ENCODE results near the gene CBX4.
A peak's percentile ranks its signal among the peaks of the same experiment; 100 is the strongest.

The CBX4 gene

DNA sequence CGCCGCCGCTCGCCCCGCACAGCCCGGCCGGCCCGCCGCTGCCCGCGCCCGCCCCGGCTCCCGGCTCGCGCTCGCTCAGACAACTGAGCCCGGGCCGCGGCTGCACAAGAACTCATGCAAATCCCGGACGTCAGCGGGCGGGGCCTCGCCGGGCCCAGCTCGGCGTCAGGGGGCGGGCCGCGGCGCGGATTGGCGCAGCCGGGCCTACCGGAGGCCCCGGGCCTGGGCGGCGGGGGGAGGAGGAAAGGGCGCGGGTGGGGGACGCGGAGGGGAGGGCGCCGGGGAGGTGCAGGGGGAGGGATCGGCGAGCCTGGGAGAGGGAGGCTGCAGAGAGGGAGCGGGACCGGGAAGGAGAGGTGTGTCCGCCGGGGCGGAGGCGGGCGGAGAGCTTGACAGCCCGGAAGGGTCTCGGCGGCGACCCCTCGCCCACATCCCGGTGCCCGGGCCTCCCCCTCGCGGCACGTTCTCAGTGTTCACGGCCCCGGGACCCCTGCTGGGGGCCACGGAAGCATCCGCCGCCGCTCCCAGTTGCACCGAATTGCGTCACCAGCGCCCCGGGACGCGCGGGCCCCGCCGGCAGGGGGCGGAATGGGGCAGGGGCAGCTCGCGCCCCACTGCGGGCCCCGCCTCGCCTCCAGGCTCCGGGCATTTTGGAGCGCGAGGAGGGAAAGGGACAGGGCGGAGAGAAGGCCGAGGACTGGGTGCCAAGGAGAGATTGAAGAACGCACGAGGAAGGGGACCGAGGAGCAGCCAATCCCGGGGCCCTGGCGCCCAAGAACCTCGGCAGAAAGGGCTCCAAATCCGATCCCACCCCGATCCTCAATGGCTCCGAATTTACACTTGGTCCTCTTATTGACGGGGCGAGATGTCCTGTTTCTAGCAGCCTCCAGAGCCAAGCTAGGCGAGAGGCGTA, at the start of gene CBX4:
Gene CBX4 (minus strand): TSS at position 85 of the 913 bp plus-strand sequence. CDS start 189 bp downstream, outside the sequence.
- DNase-seq (ENCODE audit: low read depth in 4 of 4, low spot score in 1 of 4), result peak; percentile 72 to 88 (median 80)

DNA sequence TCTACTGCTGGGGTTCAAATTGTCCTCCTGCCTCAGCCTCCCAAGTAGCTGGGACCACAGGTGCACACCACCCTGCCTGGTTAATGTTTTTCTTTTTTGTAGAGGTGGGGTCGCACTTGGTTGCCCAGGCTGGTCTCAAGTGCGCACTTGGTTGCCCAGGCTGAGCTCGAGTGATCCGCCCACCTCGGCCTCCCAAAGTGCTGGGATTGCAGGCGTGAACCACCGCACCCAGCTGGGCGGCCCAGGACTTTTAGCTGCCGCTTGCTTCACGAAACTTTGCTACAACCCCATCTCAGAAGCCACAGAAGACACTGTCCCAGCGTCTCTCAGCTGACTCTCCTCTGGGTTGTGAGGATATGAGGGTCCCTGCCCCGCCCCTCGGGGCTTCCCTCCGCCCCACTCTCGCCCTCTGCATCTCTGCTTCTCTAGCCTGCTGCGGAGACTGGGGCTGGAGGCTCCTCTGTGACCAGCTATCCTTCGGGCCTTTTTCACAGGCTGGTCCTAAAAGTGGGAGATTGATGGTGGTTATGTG, 48.8 kb upstream of the CBX4 start:
- no peak for DNase-seq (ENCODE audit: low read depth in 4 of 4, low spot score in 1 of 4)

DNA sequence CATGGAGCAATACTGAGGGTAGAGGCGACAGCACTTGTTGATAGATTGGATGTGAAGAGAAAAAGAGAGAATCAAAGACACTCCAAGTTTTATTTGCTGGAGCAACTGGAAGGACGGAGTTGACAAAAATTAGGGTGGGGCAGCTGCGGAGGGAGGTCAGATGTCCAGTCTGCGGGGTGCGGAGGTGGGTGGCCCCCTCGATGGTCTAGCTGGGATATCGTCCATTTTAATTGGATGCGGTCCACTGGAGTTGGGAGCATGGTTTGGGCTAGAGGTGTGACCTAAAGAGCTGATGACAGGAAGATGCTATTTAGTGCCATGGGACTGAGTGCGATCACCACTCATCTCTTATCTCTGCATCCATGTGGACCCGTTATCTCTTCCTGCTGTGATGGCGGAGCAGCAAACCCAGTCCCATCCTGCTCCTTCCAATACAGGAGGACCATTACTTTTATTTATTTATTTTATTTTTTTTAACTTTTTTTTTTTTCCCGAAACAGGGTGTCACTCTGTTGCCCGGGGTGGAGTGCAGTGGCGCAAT, 48.3 kb upstream of the CBX4 start:
- DNase-seq (ENCODE audit: low read depth in 4 of 4, low spot score in 1 of 4), result no peak

DNA sequence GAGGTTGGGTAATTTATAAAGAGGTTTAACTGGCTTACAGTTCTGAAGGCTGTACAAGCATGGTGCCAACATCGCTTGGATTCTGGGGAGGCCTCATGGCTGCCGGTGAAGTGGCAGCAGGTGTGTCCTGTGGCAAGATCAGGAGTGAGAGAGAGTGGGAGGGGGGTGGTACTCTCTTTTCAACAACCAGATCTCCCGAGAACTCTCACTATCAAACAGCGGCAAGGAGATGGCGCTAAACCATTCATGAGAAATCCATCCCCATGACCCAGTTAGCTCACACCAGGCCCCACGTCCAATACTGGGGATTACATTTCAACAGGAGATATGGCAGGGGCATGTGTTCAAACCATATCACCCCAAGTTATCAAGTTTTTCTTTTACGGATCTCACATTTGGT, 44.0 kb upstream of the CBX4 start:
- DNase-seq (ENCODE audit: low read depth in 4 of 4, low spot score in 1 of 4), result no peak

DNA sequence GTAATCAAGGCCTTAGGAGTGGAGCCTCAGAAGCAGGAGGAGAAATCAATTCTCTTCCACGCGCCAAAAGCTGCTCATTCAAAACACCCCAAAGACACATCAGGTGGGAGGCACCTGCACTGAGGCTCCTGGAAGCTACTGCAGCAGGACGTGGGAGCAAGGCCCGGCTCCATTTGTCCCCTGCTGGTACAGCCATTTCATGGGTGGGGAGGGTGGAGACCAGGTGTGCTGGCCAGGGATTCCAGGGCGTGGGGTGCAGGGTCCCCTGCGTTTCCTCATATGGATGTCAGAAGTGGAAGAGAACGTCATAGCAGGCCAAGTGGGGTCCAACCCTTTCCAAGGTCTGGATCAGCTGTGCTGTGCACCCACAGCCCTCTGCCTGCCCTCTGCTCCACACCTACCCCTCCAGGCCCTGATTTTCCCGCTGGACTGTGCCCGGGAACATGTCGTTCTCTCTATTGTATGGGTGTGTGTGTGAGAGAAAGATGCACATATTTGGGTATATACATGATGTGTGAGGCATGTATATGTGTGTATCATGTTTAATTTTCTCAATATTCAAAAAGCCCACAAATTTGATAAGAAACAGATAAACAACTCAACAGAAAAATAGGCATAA, 39.2 kb upstream of the CBX4 start:
- no peak for DNase-seq (ENCODE audit: low read depth in 4 of 4, low spot score in 1 of 4)

DNA sequence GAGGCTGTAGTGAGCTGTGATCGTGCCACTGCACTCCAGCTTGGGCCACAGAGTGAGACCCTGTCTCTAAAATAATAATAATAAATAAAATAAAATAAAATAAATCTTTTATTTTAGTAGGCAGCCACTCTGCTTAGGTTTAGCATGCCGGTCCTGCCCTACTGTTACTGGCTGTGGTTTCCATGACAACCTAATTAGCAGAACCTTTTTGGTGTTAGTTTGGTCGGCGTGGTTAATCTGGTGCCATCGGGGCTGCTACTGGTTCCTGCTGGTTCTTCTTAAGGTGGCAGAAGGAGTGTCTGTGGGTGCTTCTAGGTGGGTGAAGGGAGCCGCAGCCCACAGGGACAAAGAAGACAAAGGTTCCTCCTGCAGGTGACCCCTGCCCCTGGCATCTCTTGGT, 37.8 kb upstream of the CBX4 start:
- DNase-seq (ENCODE audit: low read depth in 4 of 4, low spot score in 1 of 4), result no peak

DNA sequence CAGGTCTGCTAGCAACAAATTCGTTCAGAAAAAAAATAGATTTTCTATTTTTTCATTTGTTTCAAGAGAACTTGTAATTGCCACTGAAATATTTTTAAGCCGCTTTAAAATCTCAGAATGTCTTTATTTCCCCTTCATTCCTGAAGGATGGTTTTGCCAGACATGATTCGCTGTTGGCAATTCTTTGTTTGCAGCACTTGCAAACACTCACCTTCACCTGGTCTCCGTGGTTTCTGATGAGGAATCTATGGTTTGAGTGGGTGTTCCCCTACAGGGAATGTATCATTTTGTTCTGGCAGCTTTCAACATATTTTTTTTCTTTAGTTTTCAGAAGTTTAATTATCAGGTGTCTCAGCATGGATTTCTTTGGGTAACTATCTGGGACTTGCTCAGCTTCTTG, 36.3 kb upstream of the CBX4 start:
- DNase-seq (ENCODE audit: low read depth in 4 of 4, low spot score in 1 of 4), result no peak

DNA sequence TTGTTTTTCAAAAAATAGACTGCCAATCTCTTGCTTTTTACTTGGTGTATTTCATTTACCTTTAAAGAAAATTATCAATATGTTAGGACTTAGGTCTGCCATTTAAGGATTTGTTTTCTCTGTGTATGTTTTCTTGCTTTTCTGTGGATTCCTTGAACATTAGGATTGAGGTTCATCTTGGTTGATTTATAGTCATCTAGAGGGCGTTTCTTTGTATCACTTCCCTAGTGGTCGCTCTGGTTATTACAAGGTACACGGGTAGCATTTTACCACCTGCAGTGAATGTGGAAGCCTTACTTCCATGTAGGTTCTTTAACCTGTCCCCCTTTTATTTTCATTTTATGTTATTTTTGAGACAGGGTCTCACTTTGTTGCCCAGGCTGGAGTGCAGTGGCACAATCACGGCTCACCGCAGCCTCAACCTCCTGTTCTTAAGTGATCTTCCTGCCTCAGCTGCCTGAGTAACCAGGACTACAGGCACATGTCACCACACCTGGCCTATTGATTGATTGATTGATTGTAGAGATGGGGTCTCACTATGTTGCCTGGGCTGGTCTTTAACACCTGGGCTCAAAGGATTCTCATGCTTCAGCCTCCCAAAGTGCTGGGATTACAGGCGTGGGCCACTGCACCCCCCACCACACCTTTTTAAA, 35.2 kb upstream of the CBX4 start:
- DNase-seq (ENCODE audit: low read depth in 4 of 4, low spot score in 1 of 4), result no peak

DNA sequence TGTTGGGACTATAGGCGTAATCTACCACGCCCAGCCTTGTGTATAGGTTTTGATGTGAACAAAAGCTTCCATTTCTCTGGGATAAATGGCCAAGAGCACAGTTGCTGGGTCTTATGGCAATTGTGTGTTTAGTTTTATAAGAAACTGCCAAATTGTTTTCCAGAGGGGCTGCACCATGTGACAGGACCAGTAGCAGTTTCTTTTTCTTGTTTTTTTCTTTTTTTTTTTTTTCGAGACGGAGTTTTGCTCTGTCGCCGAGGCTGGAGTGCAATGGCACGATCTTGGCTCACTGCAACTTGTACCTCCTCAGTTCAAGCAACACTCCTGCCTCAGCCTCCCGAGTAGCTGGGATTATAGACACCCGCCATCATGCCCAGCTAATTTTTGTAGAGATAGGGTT, 34.3 kb upstream of the CBX4 start:
- no peak for DNase-seq (ENCODE audit: low read depth in 4 of 4, low spot score in 1 of 4)

DNA sequence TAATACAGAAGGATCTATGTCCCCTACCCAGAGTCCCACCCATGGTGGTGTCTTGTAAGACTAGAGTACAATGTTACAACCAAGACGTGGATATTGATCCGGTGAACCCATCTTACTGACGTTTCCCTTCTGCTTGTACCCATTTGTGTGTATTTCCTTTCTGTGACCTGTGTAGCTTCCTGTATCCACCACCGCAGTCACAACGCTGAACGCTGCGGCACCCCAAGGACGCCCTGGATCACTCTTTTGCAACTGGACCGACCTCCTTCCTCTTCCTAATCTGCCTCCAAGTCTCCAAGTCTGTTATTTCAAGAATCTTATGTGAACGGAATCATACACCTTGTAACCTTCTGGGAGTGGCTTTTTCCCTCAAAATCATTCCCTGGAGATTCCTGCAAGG, 33.5 kb upstream of the CBX4 start:
- no peak for DNase-seq (ENCODE audit: low read depth in 4 of 4, low spot score in 1 of 4)

DNA sequence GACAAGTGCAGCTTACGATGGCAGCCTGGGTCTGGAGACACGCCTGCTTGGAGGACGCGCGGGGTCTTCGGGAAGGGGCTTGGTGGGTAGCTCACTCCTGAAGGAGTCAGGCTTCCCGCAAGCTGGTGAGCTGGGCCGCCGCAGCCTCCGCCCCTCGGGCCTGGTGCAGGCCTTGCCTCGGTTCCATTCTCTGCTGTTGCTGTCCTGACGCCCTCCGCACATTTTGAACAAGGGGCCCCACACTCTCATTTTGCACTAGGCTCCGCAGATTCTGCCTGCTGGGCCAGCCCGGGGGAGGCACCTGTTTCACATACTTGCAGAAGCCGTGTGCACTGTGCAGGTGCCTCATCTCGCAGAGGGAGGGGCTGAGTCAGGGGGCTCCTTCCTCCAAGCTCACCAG, 31.9 kb upstream of the CBX4 start:
- no peak for DNase-seq (ENCODE audit: low read depth in 4 of 4, low spot score in 1 of 4)

DNA sequence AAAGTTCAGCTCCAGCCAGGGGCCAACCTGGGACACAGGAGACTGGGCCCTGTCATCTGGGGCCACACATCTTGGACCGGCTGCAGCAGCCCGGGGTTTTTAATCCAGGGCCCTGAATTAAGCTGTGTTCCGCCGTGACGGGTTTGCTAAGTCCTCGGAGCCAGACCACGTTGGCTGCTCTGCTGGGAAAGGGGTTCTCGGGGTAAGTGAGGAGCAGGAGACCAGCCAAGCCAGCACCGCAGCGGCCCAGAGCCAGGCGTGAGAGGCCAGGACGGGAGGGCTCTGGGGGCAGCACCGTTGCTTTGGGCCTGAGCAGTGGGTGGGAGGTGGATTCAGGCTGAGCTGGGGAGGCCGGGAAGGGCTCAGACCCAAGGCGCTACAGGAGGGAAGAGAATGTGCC, 31.3 kb upstream of the CBX4 start:
- DNase-seq (ENCODE audit: low read depth in 4 of 4, low spot score in 1 of 4), result no peak

DNA sequence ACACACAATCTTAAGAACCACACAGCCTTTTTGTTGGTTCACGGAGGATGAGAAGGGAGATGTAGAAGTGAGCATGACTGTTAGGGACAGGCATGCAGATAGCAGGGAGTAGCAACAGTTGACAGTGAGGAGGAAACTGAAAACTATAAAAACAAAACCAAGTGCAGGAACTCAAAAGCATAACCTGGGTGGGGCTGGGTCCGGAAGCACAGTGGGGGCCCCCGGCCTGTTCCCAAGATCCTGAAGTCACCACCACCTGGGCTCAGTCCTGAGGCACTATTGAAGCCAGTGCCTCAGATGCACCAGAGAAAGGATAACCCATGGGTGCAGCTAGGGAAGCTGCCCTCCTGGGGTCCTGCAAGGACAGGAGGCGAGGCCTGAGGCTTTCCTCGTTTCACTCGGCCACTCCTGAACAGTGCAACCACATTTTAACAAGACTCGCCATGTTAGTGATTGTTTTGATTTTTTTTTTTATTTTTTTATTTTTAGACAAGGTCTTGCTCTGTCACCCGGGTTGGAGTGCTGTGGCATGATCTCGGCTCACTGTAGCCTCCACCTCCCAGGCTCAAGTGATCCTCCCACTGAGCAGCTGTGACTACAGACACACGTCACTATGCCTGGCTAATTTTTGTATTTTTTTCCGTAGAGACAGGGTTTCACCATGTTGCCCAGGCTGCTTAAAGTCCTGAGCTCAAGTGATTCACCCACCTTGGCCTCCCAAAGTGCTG, 27.7 kb upstream of the CBX4 start:
- no peak for DNase-seq (ENCODE audit: low read depth in 4 of 4, low spot score in 1 of 4)

DNA sequence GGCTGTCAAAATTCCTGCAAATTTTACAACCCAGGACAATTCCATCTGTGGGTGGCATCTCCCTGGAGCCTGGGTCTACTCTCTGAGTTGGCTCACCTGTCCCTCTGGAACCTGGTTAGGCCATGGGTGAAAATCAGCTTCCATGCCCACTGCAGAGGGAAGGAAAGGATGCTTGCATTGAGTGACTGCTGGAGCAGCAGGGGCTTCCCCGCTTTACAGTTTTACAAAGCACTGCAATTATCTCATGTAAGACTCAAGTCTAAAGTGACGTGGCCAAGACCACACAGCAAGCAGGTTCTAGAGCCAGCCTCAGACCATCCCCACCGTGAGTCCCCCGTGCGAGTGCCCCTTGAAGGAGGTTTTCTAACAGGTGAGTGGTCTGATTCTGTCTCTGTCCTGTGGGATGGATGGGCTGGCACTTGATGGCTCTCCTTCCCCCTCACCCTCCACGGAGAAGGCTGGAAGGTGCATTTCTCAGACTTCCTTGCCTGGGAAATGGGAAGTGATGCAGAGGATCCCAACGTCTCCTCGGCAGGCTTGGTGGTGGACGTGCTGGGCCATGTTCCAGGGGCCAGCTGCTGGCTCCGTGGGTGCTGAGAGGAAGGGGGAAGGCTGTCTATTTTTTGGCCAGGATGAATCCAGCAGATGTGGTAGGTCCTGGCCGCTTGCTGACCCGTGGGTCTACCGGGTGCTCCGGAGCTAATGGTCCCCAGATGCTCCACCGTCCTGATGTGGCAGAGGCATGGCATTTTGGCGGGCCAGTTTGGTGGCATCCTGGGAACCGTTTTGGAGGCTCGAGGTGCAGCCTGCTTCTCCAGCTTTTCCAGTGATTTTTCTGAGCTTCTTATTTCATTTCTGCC, 26.3 kb upstream of the CBX4 start:
- no peak for DNase-seq (ENCODE audit: low read depth in 4 of 4, low spot score in 1 of 4)

DNA sequence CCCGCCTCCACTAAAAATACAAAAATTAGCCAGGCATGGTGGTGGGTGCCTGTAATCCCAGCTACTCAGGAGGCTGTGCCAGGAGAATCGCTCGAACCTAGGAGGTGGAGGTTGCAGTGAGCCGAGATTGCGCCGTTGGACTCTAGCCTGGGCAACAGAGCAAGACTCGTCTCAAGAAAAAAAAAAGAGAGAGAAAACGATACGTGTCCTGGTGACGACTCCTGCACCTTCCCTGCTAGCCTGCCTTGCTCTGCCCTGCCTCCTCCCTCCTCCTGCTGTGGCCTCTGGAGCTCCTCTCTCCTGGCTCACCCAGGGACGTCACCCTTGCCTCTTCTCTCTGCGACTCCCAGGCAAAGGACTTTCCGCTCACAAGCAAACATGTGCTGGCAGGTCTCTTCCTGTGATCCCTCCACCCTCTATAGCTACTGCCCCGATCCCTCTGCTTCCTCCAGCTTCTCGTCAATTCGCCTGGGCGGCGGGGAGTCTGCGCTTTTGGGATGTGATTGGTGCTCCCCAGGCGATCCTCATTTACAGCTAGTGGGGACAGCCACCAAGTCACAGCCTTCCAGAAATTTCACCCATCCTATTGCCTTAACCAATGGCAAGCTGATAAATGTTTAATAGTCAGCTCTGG, 25.5 kb upstream of the CBX4 start:
- DNase-seq (ENCODE audit: low read depth in 4 of 4, low spot score in 1 of 4), result no peak

DNA sequence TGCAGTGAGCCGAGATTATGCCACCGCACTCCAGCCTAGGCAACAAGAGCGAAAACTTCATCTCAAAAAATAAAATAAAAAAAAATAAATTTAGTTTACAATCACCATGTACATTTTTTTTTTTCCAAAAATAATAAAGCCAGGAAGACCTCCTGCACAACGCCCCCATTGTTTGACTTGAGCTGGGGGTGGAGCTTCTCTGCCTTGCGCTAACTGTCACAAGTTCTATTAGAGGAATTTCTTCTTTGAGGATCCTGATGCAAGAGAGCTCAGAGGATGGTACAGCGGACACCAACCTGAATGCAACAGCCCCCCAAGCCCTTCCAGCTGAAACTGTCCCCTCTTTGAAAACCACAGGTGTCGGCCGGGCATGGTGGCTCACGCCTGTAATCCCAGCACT, 24.9 kb upstream of the CBX4 start:
- no peak for DNase-seq (ENCODE audit: low read depth in 4 of 4, low spot score in 1 of 4)

DNA sequence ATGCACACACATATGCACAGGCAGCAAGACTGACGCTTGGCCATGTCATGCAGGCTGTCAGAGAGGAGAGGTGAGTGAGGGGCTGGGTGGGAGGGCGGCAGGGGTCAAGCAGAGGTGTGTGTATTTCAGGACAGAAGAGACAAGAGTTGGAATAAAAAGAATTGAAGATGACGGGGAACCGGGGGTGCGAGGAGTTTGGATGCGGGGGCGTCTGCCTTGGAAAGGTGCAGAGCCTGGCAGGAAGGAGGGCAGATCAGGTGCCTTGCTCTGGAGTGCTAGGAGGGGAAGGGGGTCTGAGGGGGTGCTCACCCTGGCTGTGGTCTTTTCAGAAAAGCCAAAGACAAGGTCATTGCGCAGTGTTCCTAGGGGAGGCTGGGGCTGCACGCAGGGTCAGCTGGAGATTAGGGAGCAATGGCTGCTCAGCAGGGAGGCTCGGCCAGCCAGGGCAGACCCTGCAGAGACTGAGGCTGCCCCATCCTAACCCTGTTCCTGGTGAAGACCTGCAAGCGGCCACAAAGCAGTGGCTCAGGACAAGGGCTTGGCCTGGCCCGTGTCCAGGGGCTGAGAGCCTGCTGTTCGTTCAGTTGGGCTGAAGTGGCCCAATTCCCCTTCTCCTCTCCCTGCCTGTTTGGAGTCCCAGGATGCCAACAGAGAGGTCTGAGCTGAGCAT, 23.7 kb upstream of the CBX4 start:
- no peak for DNase-seq (ENCODE audit: low read depth in 4 of 4, low spot score in 1 of 4)

DNA sequence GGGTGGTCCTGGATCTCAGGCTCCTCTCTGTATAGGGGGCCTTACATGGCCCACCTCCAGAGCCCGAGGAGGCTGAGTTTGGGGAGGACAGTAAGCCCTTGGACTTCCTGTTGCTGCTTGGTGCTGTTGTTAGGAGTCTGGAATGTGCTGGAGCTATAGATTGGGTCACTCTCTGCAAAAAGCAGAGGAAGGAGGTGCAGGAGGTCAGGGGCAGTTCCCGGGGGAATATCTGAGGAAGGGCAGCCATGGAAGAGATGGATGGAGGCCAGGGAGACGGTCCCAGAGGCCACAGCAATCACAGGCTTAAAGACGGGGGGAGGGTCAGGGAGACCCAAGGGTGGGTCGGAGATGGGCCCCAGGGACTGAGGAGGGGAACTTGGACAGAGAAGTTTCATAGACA, 23.0 kb upstream of the CBX4 start:
- DNase-seq (ENCODE audit: low read depth in 4 of 4, low spot score in 1 of 4), result no peak

Data from stimulated activated CD4-positive, alpha-beta T cell treated with anti-CD3 and anti-CD28 coated beads, Interleukin-1b, Interleukin-23, amount 100 ng/mL, for 24 hours (primary cell).